NCI-H1436 treated with DMSO at 0.1 percent for 48 hours (cell line): ENCODE data around the gene CPEB3.
"Not testable (repeated sequence)": the region's sequence is repeated elsewhere in the genome, so short reads cannot be mapped to it uniquely, and the experiment has no call there.

Experiments used
- DNase-seq: peaks from one replicate; lab custom pipeline; 2025; lab: John Stamatoyannopoulos, UW

CPEB3 gene

GRCh38 chr10:92031580-92031979 is 259.3 kb downstream of the CPEB3 start:
- DNase-seq: no peak

- DNase-seq: no peak
Observed at GRCh38 chr10:92027141-92027540, 263.7 kb downstream of the CPEB3 start.

- not testable (repeated sequence) for DNase-seq
Observed at GRCh38 chr10:92025340-92025739, 265.5 kb downstream of the CPEB3 start.

GRCh38 chr10:92024700-92025099 is 266.2 kb downstream of the CPEB3 start:
- no peak for DNase-seq

GRCh38 chr10:92014620-92015019 is 276.3 kb downstream of the CPEB3 start:
- no peak for DNase-seq

- no peak for DNase-seq
Observed at GRCh38 chr10:92011560-92012214, 279.2 kb downstream of the CPEB3 start.

- DNase-seq: no peak
Observed at GRCh38 chr10:92010047-92010735, 280.7 kb downstream of the CPEB3 start.

GRCh38 chr10:92009445-92009844 is 281.4 kb downstream of the CPEB3 start:
- no peak for DNase-seq

GRCh38 chr10:92005978-92006377 is 284.9 kb downstream of the CPEB3 start:
- no peak for DNase-seq

GRCh38 chr10:92003258-92003657 is 287.6 kb downstream of the CPEB3 start:
- DNase-seq: no peak

- no peak for DNase-seq
Observed at GRCh38 chr10:92001995-92002394, 288.9 kb downstream of the CPEB3 start.

- no peak for DNase-seq
Observed at GRCh38 chr10:92001581-92001980, 289.3 kb downstream of the CPEB3 start.
